DMS153 (cell line): ENCODE data around the gene IL3.

ENCODE experiments used
- DNase-seq: peaks from one replicate; lab custom pipeline; 2025; lab: John Stamatoyannopoulos, UW

IL3 gene

DNA sequence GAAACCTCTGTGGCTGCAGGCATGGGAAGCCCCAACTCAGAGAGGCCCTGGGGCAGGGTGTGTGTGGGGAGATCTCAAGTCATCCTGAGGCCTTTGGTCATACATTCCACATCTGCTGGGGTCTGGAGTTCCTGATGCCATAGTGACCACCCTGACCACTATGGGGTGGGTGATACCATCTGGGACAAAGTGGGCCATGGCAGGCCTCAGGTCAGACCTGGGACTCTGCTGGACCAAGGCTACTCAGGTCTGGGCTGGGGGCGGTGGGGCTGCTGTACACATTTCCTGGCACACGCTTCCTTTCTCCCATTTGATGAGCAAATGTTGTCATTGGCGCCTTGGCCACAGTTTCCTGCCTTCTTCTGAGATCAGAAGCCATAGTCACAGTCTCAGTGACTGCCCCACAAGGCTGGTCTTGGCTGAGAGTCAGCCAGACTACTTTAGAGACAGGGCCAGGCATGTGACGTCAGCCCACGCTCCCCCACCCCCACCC is 33.9 kb upstream of the IL3 start:
- DNase-seq, result no peak

DNA sequence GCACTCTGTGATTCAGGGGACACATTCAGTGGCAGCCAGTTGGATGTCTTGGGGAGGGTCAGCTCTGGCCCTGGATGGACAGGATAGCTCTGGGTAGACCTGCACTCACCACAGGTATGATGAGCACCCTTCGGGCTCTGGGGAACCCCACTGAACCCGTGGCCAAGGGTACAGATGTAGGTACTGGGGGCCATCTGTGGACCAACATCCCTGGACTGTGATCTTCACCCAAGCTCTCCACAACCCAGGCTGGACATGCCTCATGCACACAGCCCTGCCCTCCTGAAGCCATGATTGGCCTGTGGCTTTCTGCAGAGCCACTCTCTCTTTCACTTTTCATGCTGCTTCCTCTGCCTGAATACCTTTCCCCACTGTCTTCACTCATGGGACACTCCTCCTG is 33.4 kb upstream of the IL3 start:
- no peak for DNase-seq

DNA sequence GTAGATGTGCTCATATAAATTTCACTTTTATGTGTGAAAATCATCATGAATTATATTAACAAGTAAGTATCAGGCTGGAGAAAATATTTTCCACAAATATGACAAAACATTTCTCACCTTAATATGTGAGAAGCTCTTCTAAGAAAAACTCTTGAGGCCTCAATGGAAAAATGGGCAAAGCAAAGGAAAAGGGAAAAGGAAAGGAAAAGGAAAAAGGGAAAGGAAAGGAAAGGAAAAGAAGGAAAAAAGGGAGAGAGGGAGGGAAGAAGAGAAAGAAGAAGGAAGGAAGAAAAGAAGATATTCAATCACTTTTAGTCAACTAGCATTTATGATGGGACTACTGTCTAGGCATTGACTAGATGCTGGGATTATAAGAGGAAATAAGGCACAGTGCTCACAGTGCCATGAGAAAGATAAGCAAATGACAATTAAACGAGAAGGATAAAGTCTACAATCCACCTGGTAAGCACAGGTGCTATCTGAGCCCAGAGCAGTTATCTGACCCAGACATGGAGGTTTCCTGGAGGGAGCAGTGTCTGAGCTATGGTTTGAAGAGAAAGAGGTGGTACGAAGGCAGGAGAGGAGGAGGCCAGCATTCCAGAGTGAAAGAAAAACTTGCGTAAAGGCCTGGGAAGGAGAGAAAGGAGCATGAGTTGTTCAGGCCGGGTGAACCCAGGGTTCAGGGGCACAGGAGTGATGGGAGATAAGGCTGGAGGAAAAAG is 30.7 kb upstream of the IL3 start:
- DNase-seq, result no peak

DNA sequence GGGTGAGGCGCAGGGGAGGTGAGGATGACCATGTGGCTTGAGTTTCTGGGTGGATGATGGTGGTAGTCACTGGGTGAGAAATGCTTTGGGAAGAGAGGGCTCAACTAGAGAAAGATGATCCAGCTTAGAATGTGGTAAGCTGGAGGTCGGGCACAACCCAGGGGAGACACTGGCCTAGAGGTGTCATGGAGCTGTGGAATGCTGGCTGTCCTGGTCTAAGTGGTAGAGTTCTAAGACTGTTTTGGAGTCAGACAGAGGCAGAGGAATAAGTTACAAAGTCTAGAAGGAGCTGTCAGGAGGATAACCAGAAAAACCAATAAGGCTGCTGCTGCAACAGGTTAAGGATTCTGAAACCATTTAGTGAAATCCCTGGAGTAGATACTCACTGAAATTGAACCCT is 29.8 kb upstream of the IL3 start:
- no peak for DNase-seq

DNA sequence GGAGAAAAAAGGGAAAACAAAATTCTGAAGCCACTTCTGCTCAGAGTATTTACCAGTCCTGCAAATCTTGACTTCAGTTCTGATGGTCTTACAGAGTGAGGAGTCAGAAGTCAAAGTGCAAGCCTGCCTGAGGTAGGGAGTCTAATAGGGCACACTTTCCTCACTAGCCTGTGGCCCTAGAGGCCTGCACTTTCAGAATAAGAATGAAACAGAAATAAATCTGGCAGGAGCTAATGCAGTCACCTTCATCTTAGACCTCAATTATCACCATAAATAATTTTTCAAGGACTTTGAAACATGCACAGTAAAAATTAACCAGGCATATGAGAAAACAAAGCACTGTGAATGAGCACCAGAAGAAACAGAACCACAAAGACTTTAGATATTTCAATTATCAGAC is 28.3 kb upstream of the IL3 start:
- no peak for DNase-seq

DNA sequence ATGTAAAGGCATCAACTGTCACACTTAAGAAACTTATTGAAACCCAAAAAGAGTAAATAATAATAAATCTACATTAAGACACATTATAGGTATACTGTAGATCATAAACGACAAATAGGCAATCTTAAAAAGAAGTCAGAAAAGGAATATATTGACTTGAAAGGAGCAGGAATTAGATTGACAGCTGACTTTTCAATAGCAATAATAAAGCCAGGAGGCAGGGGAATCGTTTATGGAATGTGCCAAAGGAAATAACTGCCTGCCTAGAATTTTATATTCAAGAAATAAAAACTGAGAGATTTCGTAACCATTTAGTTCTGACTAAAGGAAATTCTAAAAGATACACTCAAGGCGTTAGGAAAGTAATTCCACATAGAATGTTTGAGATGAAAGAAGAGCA is 27.3 kb upstream of the IL3 start:
- DNase-seq, result no peak

DNA sequence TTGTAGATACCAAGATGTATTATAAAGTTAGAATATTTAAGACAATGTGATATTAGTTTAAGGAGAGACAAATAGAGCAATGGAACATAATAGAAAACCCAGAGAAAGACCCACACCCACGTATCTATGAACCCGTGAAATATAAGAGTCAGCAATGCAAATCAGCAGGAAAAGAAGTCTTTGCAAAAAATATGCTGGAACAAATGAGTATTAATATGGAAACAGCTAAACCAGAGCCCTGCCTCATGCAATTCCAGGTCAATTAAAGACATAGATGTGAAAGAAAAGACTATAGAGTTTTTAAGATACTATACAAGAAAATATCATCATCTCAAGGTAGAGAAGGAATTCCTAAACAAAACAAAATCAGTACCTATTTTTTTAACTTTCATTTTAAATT is 23.1 kb upstream of the IL3 start:
- DNase-seq, result no peak

DNA sequence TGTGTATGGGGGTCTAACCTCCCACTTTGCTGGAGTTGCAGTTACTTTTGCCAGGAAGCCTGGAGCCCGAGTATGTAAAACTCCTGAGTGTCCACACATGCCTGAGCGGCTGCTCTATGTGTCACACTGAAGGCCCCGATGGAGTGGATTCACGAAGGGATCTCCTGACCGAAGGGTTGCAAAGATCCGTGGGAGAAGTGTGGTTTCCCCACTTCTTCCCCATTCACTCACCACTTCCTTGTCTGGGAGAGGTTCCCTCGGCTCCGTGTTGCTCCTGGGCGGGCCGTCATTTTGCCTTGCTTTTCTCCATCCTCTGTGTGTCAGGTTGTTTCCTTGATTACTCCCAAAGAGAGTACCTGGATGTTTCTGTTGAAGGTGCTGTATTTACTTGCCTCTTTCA is 16.2 kb upstream of the IL3 start:
- DNase-seq, result no peak

DNA sequence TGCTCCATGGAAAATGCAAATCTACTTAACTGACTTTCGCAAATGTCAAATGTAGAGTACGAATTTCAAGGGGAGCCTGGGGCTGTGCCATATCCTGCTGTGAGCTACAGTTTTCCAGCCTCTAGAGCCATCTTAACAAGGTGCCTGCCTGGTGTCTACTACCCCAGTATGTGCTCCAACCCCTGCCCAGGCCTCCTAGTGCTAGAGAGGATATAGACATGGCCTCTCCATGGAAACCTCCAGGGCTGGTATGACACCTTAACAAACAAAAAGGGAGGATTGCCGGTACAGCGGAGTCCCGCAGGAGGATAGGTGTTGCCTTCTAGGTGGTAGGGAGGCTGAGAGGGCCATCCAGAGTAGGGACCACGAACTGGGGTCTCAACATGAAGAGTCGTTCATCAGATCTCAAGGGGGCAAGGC is 13.6 kb upstream of the IL3 start:
- DNase-seq, result no peak

DNA sequence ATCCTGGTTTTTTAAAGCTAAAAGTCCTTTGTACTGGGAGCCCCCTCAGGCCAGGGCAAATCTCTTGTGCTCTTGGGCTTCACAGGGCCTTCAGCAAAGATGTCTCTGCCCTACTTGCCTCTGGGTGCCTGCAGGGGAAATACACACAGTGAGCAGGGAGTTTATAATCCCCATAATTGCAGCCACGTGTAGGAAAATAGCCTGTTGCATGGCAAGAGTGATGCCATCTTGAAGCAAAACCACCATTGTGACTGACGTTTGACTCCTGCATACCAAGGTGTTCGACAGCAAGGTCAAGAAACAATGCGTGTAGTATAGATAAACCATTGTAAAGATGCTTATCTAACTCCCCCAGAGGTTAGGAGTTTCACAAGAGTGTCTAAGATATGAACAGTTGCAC is 11.4 kb upstream of the IL3 start:
- DNase-seq, result no peak

DNA sequence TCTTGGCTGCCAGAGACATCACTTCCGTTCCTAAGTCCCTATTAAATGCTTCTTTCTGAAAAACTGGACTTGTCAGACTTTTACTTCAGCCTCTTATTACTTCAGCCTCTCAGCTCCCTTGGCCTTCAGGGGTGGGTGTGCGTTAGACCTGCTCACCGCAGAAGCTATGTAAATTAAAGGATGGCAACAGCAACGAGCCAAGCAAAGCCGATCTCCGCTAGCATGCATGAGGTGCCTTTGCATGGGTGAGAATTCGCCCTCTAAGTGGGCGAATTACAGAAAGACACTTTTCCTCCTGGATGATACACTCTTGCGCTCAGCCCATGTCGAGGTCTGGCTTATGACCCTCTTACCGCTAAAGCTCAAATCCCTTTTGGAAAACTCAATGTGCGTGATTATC is 10.9 kb upstream of the IL3 start:
- no peak for DNase-seq

DNA sequence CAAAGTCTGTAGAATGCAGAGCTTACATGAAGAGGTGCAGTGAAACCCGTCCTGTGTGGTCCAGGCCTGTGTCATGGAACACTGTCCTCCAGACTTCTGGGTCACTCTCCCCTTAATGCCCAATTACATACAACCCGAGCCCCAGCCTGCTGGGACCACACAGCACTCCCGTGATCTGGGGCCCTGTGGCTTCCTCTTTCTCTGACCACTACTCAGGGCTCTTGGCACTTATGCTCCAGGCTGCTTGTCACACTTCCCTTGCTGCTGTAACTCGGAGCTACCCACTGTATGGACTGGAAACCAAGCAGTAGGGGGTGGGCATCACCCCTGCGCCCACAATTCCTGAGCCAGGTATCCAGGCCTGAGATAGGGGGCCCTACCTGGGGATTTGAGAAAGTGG is 10.3 kb upstream of the IL3 start:
- no peak for DNase-seq

DNA sequence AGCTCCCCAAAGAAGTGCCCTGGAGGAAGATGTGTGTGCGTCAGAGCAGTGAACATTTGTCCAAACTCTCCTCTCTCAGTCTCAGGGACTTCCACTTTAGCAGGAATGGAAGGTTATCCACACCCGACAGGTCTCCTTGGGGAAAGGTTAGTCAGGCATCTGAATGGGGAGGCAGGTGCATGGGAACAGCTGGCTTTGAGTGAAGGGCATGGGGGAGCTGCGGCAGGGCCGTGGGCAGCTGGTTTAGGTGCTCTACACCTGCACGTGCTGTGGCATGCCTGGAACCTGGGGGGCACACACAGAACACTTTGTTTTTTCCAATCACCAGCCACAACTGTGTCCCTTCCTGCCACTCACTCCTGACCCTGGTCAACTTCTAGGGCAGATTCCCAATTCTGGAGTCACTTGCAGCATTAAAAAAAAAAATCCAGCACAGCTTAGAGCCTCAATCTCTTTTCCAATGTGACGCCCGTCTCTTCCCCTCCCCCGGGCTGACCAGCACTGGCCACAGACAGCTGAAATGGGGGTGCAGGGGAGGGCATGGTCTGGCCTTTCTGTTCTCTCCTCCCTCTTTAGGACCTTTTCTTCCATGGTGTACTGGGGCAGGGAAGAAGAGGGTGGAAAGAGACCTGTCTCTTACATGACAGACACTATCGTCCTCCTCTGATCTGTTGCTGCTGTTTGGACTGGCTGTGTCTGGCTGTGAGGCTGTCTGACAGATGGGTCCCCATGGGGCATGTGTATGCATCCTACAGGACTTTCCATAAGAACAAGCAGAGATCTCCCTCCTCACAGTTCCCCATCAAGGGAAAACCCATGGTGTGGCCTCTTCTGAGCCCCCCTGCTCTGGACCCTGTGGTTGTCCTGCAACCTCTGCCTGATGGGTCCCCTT is 9.5 kb upstream of the IL3 start:
- DNase-seq, result no peak

DNA sequence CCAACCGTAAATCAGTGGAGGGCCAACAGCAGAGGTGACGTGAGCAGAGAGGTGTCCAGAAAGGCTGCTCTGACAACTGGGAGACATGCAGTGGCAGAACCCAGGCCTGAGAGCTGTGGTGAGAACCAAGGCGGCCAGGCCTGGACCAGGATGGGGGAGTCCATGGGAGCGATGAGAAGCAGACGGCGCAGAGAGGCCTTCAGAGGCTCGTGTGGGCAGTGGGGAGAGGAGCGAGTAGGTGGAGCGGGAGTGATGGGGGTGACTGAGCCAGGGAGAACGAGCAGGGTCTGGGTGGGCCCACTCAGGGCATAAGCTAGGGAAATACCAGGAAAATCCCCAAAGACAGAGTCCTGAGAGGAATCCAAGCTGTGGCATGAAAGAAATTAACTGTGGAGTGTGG is 7.9 kb upstream of the IL3 start:
- DNase-seq, result no peak

DNA sequence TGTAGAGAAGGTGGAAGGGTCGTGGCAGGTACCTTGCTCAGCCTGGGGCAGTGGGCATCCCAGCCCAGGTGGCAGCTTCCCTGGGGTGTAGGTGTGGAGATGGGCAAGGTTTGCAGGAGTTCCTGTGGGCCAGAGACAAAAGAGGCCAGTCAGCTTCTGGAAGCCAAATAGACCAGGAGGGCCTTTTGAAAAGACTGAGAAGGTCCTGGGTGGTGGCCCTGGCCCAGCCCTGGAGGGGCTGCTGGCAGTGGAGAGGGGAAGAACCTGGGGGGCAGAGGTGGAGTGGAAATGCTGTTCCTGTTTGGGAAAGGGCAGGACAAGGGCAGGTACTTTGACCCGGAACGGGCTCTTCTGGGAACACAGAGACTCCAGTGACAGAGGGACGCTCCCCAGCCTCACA is 7.0 kb upstream of the IL3 start:
- no peak for DNase-seq

DNA sequence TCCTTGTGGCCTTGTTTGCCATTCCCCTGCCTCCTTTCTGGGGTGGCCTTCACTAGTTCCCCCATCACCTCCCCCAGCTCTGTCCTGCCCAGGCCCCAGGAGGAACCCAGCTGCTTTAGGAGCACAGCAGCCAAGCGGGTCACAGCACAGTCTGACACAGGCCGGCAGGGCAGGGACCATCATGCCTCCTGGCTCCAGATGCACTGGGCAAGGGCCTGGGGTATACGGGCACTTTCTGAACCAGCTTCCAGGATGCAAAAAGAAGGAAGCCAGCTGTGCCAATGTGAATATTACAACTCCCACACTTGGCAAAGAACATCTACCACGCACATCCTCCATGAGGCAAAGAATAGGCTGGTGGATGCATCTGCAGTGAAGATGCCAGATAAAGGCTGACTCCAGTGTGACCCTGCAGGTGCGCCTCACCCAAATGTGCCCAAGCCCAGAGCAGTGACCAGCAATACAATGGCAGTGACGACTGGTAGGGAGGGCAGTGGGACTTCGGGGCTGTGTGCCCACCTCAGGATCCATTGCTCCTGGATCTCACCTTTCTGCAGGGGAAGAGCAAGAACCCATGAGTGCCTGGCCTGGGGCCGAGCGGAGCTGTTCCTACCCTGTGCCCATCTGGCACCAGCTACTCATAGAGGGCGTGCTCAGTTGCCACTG is 6.3 kb upstream of the IL3 start:
- no peak for DNase-seq

DNA sequence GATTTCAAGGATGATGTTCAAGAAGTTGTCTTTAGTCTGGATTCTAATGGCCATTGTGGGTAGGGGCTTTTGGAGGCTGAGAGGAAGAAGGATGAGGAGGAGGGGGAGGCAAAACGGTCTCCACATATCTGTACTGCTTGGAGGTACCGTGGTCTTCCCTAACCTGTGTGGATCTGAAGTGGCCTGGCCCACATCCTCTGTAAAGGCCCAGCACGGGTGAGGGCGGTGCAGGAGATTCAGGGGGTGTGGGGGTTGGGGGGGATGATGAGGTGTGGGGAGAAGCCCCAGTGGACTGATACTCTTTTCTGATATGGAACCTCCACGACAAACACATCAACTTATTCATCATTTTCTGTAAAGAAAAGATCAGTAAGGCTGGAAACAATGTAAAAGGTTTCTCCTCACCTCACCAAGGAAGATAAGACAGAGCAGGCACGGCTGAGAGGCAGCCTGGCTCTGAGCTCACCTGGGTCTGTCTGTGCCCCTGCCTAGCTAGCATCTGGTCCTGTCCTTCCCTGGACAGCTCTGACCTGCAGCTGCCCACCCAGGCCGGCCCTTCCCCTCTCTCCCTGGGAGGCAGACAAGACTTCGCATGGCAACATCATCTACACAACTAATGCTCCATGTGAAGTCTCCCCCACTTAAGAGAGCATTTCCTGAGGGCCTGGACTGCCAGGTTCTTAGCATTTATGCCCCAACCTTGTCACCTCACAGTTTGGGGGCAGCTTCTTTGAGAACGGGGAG is 5.6 kb upstream of the IL3 start:
- DNase-seq, result no peak

DNA sequence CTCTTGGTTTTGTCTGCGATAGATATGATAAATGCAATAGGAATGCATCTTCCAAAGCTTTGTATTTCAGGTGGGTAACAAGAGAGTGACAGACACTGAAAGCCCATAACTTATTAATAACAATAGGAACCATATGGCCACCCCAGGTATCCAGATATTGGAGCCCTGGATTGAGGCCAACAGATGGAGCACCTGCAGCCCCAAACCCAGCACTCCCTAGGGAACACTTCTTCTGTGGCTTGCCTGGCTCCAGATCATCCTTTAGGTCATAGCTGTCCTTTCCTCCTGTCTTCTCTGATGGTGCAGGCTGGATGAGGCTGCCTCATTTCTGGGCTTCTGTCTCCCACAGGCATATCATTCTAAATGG is 5.0 kb upstream of the IL3 start:
- no peak for DNase-seq

DNA sequence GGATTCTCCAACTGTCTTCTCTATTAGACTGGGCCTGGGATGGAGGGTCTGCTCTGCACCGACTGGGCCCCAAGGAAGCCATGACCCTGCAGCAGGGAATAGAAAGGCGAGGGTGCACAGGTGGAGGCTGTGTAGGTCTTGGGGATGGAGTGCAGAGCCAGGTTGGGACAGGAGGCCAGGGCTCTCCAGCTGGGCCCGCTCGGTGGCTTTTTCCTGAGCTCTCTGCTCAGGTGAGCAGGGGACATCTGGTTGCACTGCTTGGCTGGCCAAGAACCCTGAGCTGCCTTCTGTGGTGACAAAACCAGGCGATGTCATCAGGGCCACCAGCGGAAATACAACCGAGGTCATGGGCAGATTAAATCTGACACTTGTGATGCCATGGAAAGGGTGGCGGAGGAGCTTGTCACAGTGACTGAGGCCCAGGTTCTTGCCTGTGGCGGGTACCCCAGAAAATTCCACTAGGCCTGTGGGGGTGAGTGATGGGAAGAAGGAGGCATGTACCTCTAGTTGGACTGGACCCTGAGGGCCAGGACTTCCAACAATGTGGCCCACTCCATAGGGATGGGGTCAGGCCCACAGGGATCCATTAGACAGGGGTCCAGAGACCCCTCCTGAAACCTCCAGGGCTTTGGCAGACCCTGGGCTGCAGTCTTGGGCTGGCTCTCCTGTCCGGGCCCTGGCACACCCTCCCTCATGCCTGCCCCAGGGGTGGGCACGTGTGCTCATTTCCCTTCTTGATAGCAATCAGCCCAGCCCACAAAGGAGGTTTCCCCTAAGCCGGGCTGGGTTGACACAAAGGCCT is 4.4 kb upstream of the IL3 start:
- no peak for DNase-seq

DNA sequence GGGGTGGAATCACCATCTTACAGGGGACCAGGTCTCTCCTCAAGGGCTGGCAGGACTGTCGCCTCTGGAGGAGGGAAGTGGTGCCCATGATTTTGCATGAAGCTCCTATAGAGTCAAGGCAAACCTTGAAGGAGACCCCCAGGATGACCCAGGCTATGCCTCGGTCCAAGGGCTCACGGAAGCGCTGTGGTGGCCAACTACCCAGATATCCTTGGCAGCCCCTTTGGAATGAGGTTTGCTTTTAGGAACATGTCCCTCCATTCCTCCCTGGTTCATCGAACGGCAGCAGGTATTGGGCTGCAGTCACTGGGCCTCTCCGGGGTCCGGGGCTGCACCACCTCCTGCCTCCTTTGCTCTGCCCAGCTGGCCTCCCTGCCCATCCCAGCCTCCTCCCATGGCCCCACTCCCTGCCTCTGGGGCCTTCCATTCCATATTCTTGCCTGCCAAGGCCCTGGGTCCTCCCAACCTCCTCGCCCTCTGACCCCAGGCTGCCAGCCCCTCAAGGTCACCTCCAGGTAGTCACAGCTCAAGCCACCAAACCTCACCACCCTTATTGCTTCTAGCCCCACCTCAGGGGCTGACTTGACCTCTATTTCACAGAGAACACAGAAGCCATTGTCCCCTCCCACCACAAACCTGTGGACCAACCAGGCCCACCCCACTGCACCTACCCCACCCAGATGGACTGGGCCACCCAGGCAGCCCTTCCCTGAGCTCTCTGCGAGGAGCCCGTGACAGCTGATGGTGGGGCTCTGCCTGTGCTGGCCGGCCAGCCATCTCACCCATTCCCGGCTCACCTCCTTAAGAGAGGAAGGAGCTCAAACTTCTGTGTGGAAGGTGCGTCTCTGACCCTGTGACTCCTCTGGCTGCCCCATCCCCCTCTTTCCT is 3.6 kb upstream of the IL3 start:
- DNase-seq, result no peak
